HG03280 (cell line): Measurements from ENCODE around the gene PIAS4.

Experiments
- ATAC-seq: cut with Tn5 transposase; IDR thresholded peaks from one replicate; pipeline ENCODE4 v1.9.1; 2021; ENCODE audit warnings: mild to moderate bottlenecking, moderate library complexity; ENCODE audit not compliant: unreplicated experiment

Gene PIAS4

DNA sequence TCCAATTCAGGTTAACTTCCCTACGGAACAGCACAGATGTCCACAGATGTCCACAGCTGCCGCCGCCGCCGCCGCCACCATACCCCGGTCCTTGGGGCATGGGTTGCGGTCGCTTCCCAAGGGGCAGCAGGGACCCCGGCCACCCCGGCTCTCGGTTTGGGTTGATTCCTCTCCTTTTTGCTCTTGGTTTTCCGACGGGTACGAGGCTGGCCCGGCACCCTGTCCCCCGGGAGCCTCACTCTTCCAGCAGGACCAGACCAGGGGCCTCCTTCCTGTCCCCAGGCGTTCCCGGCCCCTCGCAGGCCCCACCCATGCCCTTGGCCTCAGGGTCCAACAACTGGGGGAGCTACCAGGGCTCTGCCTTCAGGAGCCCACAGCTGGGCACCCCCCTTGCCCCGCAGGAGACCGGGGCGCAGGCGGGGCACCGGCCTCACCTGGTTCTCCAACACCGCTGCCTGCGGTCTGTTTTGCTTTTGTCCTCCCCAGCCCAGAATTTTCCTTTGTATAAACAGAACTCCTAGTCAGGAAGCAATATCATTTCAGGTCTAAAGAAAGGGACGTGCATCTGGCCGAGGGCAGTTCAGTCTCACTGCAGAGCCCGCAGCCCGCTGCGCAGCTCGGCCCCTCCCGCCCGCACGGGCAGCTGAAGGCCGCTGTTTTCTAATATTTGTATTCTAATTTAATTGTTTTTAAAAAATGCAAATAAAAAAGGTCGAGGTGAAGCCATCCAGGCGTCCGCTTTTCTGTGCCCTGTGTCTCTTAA is 31.3 kb downstream of the PIAS4 start:
- no peak for ATAC-seq

DNA sequence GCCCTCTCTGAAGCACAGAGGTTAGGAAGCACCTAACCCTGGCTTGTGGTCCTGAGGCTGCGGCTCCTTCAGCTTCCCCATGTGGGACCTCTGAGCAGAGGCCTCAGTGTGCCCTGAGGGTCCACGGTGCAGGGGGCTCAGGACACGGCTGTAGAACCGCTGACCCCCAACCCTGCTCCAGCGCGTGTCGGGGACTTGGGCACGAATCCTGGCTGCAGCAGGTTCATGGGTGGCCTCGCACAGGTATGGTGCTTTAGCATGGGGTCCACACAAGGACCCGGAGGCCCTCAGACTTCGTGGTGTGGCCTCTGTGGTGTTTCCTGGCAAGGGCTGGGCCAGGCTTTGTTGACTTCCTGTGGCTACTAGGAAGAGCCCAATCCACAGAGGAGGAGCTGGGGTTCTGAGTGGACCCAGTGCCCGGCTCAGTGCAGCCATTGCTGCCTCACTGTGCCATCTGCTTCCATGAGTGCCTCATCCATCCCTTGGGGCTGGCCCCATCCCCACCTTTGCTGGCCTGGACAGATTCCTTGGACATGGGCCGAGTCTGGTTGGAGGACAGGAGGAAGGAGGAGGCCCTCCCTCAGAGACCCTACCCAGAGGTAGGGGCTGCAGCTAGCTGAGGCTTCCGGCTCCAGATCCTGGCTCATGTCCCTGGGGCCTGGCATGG is 34.7 kb downstream of the PIAS4 start:
- ATAC-seq: no peak

DNA sequence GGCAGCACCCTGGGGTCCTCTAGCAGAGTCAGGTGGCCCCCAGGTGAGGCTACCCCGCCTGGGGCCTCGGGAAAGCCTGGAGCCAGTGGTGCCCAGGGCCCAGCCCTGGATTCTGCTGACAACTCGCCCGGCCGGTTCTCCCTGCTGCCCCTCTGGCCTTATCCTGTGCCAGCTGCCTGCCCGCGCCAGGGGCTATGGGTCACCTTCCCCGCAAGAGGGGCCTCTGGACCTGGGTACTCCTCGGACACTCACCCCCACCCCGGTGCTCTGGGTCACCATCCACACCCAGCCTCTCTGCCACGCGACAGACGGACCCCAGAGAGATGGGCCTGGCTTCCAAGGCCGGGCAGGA is 35.2 kb downstream of the PIAS4 start:
- no peak for ATAC-seq

DNA sequence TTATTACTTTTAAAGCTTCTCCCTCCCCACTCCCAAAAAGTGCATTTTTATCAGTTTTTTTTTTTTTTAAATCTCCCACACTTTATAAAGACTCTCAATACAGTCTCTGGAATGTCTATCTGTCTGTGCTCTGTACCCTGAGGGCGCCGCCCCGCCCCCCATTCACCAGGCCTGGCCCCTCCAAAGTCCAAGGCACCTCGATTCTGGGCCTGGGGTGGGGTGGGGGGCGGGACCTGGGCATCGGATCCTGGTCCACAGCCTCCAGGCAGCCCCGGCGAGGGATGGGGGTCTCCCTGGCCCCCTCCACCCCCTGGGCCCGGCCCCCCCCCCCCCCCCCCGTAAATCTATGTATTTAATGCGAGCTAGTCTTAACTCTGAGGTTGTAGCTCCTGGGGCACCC is 35.9 kb downstream of the PIAS4 start:
- ATAC-seq: no peak

DNA sequence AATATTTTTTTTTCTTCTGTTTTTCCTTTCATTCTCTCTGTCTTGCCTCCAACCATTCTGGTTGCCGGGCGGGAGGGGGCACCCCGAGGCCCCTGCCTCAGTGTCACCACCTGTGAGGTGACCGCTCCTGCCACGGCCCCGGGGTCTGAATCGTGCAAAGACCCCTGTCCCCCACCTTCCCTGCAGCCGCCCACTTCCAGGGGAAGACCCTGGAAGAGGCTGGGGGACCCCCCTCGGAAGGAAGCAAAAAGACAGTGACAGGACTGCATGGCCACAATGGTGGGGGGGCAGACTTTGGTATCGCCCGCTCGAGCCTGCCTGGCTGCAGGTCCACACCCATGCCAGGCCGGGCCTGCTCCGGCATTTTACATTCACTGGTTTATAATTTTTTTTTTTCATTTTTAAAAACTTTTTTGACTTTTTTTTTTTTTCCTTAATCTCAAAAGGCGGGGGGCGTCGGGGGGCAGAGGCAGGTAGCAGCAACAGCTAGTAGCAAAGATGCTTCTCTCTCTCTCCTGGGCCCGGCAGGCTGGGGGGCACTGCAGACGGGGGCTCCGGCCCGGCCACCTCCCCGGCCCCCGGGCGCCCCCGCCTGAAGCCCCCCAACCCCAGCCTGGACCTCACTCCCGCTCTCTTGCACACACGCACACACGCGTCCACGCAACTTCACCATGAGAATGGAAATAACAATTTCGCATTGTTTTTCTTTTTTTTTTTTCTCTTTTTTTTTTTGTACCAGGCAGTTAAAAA is 36.6 kb downstream of the PIAS4 start:
- no peak for ATAC-seq

DNA sequence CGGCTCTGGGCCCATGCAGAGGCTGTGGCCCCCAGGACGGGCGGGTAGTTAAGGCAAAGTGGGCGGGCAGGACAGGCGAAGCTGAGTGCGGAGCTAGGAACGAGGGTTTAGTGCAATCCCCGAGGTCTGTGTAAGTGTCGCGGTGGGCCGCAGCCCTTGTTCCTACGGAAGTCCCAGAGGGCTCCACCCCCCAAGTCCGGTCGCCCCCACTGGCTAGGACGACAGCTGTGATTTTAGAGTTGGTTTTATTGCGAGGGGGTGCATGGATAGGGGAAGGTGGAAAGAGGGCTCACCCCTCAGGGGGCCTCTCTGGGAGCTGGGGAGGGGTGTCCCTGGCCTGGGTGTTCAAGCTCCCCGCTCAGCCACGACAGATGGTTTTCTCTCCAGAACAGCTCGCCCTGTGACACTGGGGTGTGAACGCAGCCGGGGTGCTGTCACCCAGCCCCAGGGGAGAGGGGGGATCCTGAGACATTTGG is 37.5 kb downstream of the PIAS4 start:
- no peak for ATAC-seq

DNA sequence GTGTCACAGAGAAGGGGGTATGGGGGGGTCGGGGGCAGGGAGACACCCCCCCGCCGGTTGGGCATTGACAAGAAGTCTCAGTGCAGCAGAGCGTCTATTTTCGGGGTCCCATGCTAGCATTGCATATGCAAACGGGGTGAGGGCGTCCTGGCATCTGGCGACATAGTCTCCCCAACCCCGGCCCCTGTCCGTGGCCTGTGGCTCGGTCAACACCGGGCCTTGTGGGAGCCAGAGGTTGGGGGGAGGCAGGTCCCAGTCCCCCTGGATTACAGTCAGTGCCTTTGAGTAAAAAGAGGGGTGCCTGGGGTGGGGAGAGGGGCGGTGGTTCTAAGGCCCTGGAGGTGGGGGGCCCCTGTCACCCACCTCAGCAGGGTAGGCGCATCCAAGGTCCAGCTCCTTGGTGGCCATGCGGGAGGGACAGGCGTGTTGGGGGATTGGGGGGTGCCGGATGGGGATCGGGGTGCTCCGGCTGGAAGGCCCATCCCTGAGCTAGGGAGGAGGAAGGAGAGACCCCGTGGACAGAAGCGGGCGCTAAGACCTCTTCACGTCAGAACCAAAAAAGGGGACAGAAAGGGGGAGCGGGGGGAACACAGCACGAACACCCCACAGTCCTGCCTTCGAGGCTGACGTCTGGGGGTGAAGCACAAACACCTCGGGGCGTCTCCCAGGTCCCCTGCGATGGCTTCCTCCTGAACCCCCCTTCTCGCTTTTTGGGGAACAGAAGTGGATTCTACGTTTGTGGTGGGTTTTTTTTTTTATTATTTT is 38.2 kb downstream of the PIAS4 start:
- no peak for ATAC-seq

DNA sequence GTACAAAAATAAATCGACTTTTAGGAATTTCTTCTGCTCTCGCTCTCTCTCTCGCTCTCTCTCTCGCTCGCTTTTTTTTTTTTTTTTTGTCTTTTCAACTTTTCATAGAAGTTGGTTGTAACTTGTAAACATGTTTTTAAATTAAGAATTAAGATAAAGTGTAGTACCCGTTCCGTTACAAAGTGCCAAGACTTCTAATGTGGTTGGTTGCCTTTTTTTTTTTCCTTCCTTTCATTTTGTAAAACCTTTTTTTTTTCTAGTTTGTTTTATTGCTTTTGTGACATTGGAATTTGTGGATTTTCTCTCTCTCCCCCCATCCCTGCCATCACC is 38.8 kb downstream of the PIAS4 start:
- no peak for ATAC-seq

DNA sequence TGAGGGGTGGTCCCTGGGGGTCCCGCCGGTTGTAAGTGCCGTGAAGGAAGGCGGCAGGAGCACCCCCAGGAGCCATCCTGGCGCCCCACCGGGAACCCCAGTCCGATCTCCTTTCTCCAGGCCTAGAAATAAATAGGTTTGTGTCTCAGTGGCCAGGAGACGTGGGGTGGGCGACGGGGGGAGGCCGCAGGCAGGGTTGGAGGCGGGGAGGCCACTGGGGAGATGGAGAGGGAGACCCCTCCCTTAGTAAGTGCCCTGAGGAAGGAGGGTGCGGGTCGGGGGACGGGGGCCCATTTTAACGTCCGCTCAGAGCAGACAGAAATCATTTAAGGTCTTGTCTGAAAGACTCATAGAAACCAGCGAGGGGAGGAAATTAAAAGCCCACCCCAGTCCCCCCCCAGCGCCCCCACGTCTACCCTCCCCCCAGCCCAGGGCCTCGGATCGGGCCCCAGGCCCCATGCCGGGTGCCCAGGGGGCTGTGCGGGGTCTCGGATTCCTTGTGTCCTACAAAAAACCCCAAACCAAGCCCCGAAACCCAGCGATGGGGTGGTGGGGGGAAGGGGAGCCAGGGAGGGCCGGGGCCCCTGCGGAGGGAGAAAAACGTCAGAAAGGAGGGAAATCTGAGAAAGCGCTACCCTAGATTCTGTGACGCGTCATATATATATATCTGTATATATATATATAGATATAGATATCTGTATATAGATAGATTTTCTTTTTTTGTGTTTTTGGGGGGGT is 39.6 kb downstream of the PIAS4 start:
- ATAC-seq: no peak

DNA sequence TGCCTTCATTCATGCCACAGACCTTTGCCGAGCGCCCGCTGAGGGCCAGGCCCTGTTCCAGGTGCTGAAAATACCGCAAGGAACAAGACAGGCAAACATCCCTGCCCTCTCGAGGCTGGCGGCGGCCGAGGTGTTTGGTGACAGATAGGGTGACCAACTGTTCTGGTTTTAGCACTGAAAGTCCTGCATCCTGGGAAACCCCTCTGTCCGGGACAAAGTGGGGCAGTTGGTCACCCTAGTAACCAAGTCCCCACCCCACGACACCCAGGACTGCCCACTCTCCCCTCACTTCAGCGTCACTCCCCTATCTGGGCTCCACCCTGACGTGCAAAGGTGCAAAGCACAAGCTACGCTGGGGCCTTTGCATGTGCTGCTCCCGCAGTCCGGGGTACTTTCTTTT is 41.9 kb downstream of the PIAS4 start:
- ATAC-seq: no peak

DNA sequence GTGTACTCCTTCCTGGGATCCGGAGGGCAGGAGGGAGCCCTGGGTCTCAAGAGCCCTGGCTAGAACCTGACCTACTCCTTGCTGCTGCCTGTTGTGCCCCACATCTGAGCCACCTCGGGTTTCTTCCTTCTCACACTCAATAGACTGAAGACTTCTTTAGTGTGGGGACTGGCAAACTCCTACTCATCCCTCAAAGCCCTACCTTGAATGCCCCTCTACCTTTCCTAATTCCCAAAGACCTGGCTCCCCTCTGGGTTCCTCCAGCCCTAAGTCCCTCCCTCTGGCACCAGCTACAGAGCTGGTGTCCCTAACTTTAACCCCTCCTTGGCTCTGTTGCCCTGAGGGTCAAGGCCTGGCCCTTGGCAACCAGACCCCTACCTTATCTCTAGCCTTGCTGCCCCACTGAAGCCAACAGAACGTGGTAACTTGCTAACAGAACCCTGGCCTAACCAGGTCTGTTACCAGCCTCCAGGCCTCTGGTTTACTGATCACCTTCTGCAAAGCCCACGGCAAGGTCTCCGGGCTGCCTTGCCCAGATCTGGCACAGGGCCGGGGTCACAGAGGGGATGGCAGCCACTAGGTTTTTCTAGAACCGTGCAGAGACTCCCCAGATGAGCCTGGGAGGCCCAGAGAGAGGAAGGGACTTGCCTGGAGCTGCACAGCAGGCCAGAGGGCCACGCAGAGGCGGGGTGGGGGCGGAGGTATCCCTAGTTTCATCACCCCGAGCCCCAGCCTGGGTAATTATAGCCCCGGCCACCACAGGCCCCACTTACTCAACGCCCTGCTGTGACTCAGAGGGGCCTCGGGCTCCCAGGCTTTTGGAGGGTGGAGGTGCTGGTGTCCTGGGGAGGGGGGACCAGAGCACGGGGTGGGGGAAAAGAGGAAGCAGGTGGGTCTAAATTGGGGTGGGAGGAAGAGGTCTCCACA is 43.9 kb downstream of the PIAS4 start:
- no peak for ATAC-seq

DNA sequence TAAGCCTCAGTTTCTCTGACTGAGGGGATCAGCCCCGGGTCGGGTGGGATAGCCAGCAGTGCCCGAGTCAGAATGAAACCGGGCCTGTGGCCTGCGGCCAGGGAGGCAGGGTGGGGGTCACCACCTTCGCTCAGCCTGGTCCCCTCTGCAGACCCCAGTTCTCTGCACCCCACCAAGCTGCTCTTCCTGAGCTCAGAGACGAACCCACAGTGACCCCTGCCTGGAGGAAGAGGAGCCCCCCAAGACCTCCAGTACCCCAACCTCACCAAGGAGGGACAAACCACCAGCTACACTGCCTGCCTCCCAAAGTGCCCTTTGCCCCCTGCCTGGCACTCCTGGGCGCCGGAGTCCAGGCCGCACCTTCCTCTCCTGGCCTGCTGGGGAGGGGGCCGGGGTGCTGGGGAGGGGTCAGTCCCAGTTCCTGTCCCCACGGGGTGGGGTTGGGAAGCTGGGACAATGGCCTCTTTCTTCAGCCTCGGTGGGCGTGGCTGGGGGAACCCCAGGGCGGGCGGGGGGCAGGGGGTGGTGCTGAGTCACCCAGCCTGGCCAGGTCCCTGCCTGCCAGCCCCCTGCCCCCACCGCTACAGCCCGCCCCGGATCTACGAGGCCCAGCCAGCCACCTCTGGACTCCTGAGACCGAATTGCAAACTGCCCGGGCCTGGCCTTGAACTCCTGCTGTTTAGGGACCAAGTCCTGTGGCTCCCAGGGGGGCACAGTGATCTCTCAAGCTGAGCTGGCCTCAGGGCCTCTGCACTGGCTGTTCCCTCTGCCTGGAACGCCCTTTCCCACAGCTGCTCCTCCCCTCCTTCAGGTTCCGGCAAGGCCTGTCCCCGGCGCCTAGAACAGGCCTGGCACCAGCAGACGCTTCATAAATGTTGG is 44.8 kb downstream of the PIAS4 start:
- no peak for ATAC-seq

DNA sequence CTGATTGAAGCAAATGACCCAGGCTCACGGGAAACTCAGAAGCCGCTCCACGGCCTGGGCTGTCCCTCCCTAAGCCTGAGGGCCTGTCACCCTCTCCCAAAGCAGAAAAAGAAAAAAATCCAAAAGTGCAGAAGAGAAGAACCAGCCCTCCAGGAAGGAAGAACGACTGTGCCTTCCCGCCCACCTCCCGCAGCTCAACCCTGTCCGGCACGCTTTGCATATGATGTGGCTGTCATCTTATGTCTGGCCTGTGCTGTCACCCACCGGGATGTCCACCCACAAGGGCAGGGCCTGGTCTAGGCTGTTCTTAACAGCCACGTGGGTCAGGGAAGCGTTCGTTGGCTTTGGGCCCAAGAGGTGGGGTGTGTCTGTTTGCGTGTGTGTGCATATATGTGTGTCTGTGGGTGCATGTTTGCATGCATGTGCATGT is 45.5 kb downstream of the PIAS4 start:
- no peak for ATAC-seq

DNA sequence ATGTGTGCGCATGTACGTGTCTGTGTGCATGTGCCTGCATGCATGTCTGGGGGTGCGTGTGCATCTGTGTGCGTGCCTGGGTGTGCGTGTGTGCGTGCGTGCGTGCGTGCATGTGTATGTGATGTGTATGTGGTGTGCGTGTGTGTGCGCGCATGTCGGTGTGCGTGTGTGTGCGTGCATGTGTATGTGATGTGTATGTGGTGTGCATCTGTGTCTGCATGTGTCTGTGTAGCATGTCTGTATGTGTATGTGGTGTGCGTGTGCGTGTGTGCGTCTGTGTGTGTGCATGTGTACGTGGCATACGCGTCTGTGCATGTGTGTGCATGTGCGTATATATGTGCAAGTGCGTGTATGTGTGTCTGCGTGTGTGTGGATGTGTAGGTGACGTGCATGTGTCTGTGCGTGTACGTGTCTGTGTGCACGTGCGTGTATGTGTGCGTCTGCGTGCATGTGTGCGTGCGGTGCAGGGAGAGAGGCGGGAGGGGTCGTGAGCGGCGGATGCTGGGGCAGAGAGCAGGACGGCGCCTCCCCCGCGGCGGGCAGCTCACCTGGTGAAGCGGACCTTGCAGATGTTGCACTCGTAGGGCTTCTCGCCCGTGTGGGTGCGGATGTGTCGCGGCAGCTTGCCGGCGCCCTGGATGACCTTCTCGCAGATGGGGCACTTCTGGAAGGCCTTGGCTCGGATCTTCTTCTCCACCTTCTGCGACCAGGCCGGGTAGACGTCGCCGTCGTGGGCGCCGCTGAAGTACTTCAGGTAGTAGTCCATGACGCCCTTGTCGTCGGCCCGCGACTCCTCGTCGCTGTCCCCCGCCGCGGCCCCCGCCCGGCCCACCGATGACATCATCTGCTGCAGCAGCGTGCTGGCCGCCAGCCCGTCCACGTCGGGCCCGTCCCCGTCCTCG is 46.1 kb downstream of the PIAS4 start:
- no peak for ATAC-seq

DNA sequence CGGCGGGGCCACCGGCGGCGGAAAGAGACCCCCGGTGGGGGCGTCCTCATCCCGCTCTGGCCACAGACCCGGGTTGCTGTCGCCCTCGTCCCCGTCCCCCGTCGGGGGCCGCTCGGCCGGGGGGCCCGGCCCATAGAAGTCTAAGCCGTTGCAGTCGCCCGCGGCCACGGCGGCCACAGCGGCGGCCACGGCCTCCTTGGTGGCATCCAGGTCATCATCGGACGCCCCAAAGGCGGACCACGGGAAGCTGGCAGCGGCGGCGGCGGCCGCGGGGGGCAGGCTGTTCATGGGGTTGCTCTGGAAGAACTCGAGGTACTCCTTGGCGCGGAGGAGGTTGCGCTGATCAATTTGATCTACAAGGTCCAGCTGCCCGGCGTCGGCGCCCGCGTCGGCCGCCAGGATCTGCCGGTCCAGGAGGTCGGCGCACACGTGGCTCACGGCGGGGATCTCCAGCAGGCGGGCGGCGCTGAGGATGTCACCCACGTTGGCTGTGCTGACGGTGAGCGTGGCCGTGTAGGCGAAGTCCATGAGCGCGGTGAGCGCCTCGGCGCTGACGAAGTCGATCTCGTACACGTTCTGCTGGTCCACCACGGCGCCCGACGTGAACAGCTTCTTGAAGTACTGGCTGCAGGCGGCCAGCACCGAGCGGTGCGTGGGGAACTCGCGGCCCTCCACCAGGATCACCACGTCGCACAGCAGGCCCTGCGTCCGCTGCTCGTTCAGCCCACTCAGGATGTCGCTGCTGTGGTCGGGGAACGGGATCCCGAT is 47.1 kb downstream of the PIAS4 start:
- ATAC-seq: no peak

DNA sequence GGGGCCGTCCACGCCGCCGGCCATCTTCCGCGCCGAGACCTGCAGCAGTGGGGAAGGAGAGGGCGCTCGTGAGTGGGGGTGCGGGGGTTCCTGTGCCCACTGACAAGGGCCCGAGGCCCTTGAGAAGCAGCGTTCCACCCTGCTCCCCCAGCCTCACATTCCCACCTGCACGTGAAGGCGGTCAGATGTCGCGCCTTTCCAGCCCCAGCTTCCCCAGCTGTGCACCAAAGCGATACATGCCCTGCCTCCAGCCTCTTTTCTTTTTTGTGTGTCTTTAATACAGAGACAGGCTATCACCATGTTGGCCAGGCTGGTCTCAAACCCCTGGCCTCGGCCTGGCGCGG is 47.6 kb downstream of the PIAS4 start:
- no peak for ATAC-seq
